Thoracic aorta (tissue), 2 donors: ENCODE results near the gene ZNF782. TPM values are rescaled to one million over a fixed set of nuclear protein-coding genes. Genes with fewer than 3 reads are reported as not detected.
A peak's percentile ranks its signal among the peaks of the same experiment; 100 is the strongest.
"Not testable (repeated sequence)": the region's sequence is repeated elsewhere in the genome, so short reads cannot be mapped to it uniquely, and the experiment has no call there.

Experiments used
- ATAC-seq: fragments of 150-250 bp; one replicate; pipeline ENCODE4 v1.8.0; 2017; ENCODE audit warnings: low read depth; ENCODE audit not compliant: insufficient number of reproducible peaks, low FRiP score
- DNase-seq: peaks from one replicate; pipeline ENCODE4 v3.0.0-alpha.2; 2020; ENCODE audit warnings: low spot score
- H3K27ac ChIP-seq, 2 donors: fragments of 200-600 bp; sonication (generic); 1 replicate in 1 of 2; 2 replicates in 1 of 2; pipeline ENCODE4 v1.5.1; 2016; ENCODE audit warnings: mild to moderate bottlenecking in 2 of 2, moderate library complexity in 2 of 2
- H3K27me3 ChIP-seq: fragments of 200-600 bp; sonication (generic); replicated peaks from 2 replicates; pipeline ENCODE4 v1.6.0; 2016; ENCODE audit warnings: mild to moderate bottlenecking; ENCODE audit not compliant: insufficient read depth
- H3K36me3 ChIP-seq: fragments of 200-600 bp; sonication (generic); one replicate; pipeline ENCODE4 v1.5.1; 2016
- H3K4me1 ChIP-seq, 2 donors: fragments of 200-600 bp; sonication (generic); 1 replicate in 1 of 2; 2 replicates in 1 of 2; pipeline versions ENCODE4 v1.5.1 to v1.6.0; 2016; ENCODE audit warnings: low read depth in 2 of 2, mild to moderate bottlenecking in 1 of 2; ENCODE audit not compliant: control insufficient read depth in 1 of 2
- H3K4me3 ChIP-seq: fragments of 200-600 bp; sonication (generic); 2 replicates; pipeline ENCODE4 v1.5.1; 2016; ENCODE audit warnings: mild to moderate bottlenecking
- H3K9me3 ChIP-seq: fragments of 200-600 bp; sonication (generic); 2 replicates; pipeline ENCODE4 v1.5.1; 2016
- CTCF ChIP-seq: fragments of 200-600 bp; sonication (generic); IDR thresholded peaks from one replicate; pipeline ENCODE4 v1.5.1; 2019; ENCODE audit warnings: antibody characterized with exemption
- total RNA-seq, 2 donors: library from RNA; depleted of rRNA; stranded (reverse); fragments of >200 nt; gene quantifications; one replicate each; pipeline versions ENCODE4 v1.1.0 to v1.2.3, GENCODE V29; 2016

The ZNF782 gene
- total RNA-seq, result 10 to 100 TPM; 11.1 to 22.4 TPM

- peak within 1 kb of the TSS; percentile 87 for H3K4me3 ChIP-seq
- ATAC-seq (peak; percentile 85), DNase-seq (peak; percentile 80)
Measured at GRCh38 chr9:96853781-96854650, at the start of gene ZNF782. TSS of gene ZNF782 (minus strand) at chr9:96854514. CDS start at chr9:96851961, 2,553 bp downstream.

DNA sequence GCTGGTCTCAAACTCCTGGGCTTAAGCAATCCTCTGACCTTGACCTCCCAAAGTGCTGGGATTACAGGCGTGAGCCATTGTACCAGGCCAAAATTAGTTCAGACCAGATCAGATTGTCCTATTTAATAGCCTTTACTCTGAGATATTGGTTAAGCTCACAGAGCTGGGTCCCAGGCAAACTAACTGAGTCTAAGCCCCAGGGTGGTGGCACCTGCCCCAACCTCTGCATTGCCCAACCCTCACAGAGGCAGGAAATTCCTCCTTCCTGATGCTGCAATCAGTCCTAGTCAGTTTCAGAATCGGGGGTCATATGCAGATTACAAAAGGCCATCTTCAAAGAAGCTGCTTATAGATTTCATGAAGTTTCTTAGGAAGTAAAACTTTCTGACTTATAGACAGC, 45.7 kb upstream of the ZNF782 start:
- not testable (repeated sequence) for H3K9me3 ChIP-seq, ATAC-seq, DNase-seq, H3K36me3 ChIP-seq, H3K4me1 ChIP-seq, H3K27me3 ChIP-seq, H3K27ac ChIP-seq, H3K4me3 ChIP-seq

More at GRCh38 chr9:96853781-96854650, at the start of gene ZNF782:
- H3K27me3 ChIP-seq, result no peaks in the 10 kb centered on the region
- no peaks in the 10 kb centered on the region for H3K9me3 ChIP-seq
- TF ChIP-seq CTCF, result no peak
- peaks cover 20 to 31% of the 10 kb centered on the region in 2 donors for H3K4me1 ChIP-seq
- peak within 1 kb of the TSS; percentile 56 to 65 for H3K27ac ChIP-seq
- no peaks in the 10 kb centered on the region for H3K36me3 ChIP-seq

DNA sequence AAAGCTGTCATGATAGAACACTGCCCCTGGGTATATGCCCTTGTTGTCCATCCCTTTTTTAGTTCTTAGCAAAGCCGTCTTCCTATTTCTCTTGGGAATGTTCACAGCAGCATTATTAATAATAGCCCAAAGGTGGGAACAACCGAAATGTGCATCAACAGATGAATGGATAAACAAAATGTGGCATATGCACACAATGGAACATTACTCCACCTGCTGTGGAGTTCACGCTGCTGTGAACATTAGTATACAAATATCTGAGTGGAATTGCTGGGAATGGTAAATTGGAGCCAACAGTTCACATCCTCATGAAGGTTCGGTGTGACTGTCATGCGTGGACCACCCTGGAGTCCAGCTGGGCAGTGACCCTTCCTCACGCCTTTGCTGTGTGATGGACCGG, 37.8 kb upstream of the ZNF782 start:
- H3K9me3 ChIP-seq, result no peaks in the 10 kb centered on the region
- H3K27me3 ChIP-seq, result no peaks in the 10 kb centered on the region
- no peaks in the 10 kb centered on the region for H3K4me1 ChIP-seq
- no peak overlapping the region for H3K4me3 ChIP-seq
- DNase-seq (no peak), ATAC-seq (no peak)
- peaks cover 13% of the 10 kb centered on the region for H3K36me3 ChIP-seq
- no peak for TF ChIP-seq CTCF
- H3K27ac ChIP-seq, result no peak overlapping the region

DNA sequence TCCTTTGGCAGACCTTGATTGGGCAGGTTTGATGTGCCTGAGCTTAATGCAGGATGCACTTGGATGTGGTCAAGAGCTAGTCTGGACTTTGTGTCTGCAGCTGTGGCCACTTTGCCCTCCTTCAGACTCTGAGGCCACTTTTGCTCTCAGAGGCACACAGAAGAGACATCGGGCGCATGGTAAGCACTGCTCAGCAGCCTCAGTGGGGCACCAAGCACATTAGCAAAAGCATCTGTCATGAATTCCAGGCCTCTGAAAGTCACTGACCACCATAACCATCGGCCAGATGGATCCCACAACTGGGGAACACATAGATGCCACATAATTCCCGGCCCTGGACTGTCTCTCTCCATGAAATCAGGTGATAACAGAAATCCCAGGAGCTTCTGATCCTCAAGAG, 34.3 kb upstream of the ZNF782 start:
- DNase-seq (no peak), ATAC-seq (no peak)
- Histone ChIP-seq H3K27me3 (no peaks in the 10 kb centered on the region), H3K9me3 (no peaks in the 10 kb centered on the region), H3K4me1 (no peaks in the 10 kb centered on the region), H3K27ac (no peak overlapping the region), H3K4me3 (no peak overlapping the region), H3K36me3 (peaks cover 6% of the 10 kb centered on the region)
- no peak for TF ChIP-seq CTCF

- no peak overlapping the region for H3K4me3 ChIP-seq
- no peak for ATAC-seq
- no peak for TF ChIP-seq CTCF
Measured at GRCh38 chr9:96885424-96885823, 31.1 kb upstream of the ZNF782 start.

More at GRCh38 chr9:96885424-96885823, 31.1 kb upstream of the ZNF782 start:
- Histone ChIP-seq H3K4me1 (no peaks in the 10 kb centered on the region), H3K9me3 (no peaks in the 10 kb centered on the region), H3K36me3 (no peaks in the 10 kb centered on the region), H3K27me3 (no peaks in the 10 kb centered on the region), H3K27ac (no peak overlapping the region)
- no peak for DNase-seq
